HG03175 (cell line): ENCODE data around the gene H2BW1.
"Not testable (repeated sequence)": the region's sequence is repeated elsewhere in the genome, so short reads cannot be mapped to it uniquely, and the experiment has no call there.

Experiments
- ATAC-seq: cut with Tn5 transposase; IDR thresholded peaks from one replicate; pipeline ENCODE4 v1.9.1; 2021; ENCODE audit warnings: mild to moderate bottlenecking, moderate library complexity; ENCODE audit not compliant: unreplicated experiment

H2BW1 gene

GRCh38 chrX:104013606-104014005 lies at the start of gene H2BW1:
Gene H2BW1 (minus strand): TSS chrX:104013708. CDS start chrX:104013576, 132 bp downstream.
- ATAC-seq: no peak

DNA sequence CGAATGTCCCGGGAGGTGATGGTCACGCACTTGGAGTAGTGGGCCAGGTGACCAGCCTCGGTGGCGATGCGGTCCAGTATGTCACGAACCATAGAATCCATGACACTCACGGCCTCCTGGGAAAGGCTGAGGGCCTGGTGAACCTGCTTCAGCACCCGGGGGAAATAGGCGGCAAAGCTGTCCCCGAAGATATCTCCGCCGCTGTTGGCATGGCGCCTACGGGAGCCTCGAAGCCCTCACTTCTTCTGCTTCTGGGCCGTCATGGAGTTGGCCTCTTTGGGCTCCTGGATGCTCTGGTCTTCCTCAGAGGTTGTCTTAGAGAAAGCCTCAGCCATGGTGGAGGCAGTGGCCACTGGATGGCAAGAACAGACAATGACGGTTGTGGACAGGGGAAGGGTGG lies 49.1 kb upstream of the H2BW1 start:
- not testable (repeated sequence) for ATAC-seq

GRCh38 chrX:104054956-104055355 lies 41.4 kb upstream of the H2BW1 start:
- not testable (repeated sequence) for ATAC-seq

DNA sequence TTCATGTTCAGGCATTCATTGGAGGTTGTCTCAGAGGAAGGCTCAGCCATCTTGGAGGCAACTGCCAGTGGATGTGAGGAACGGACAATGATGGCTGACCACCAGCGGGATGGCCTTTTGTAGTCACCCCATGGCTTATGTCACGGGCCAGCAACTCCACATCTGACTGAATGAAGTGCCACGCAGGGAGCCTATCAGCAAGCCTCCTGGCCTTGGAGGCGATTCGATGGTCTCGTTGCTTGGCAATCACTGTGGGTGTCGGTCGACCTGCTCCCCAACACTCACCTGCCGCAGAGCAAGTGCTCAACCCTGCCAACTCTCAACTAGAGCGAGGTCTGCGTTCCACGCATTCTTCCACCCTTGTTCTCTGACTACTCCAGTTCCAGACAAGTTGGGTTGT lies 33.7 kb upstream of the H2BW1 start:
- ATAC-seq: no peak

- no peak for ATAC-seq
These were observed 32.1 kb upstream of the H2BW1 start for GRCh38 chrX:104045642-104046041.

DNA sequence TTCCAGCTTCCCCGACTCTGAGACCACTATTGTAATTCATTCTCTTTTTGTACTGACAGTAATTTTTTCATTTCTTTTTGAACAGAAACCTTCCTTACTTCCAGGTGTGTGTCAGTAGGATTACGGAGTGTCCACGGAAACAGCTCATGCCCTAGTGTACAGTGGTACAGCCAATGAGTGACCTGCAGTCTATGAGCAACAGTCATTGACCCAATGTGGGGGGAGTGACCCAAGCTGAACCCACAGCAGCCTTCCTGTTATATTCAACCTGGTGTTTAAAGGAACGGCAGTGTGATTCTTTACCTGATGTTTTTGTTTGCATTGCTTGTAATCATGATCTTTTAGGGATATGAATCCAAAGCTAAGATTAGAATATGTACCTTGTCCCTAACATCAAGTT lies 27.5 kb upstream of the H2BW1 start:
- ATAC-seq: no peak

- no peak for ATAC-seq
These were observed 26.4 kb upstream of the H2BW1 start, which contains the start of gene H2BW2 for GRCh38 chrX:104039689-104040505. Gene H2BW2 (plus strand): TSS chrX:104039956. CDS start chrX:104039995, 39 bp downstream.

DNA sequence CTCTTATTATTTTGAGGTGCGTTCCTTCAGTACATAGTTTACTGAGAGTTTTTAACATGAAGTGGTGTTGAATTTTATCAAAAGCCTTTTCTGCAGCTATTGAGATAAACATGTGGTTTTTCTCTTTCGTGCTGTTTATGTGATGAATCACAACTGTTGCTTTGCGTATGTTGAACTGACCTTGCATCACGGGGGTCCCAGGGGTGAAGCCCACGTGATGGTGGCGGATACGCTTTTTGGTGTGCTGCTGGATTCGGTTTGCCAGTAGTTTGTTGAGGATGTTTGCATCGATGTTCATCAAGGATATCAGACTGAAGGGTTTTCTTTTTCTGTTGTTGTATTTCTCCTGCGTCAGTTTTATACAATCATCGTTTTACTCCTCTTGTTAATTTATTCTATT lies 4.6 kb upstream of the H2BW1 start:
- ATAC-seq: no peak

GRCh38 chrX:104015576-104015975 lies 2.1 kb upstream of the H2BW1 start:
- ATAC-seq: not testable (repeated sequence)

DNA sequence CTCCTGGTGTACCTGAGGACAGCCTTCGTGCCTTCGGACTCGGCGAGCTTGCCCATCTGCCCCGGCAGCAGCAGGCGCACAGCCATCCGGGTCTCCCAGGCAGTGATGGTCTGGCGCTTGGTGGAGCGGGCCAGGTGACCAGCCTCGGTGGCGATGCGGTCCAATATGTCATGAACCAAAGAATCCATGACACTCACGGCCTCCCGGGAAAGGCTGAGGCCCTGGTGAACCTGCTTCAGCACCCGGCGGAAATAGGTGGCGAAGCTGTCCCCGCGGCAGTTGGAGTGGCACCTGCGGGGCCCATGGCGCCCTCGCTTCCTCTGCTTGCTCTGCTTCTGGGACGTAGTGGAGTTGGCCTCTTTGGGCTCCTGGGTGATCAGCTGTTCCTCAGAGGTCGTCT lies 350 bp downstream of the H2BW1 start:
- no peak for ATAC-seq

GRCh38 chrX:104008831-104009230 lies 4.7 kb downstream of the H2BW1 start:
- ATAC-seq: no peak

DNA sequence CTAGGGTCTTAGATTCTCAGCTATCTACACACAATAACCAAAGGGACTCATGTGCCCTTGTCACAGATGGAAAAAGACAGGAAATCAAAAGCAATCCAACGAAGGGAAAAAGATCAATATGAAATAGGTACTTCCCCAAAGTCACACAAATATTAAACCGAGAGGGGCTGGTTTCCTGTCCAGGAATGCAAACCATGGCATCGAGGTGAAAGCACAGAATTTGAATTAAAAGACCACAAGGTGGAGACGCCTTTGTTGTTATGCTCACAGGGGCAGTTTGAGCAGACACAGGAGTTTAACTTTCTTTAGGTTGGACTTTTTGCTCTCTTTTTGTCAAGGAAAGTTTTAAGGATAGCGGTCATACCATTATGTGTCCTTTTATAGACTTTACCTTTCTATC lies 14.3 kb downstream of the H2BW1 start:
- ATAC-seq: peak; percentile 69

DNA sequence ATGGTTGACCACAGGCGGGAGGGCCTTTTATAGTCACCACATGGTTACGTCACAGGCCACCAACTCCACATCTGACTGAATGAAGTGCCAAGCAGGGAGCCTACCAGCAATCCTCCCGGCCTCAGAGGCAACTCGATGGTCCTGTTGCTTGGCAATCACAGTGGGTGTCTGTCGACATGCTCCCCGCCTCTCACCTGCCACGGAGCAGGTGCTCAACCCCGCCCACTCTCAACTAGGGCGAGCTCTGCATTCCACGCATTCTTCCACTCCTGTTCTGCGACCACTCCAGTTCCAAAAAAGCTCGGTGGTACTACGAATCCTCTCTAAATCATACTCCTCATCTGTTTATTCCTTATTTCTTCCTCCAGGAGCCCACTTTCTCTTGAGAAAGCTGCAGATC lies 30.0 kb downstream of the H2BW1 start:
- ATAC-seq: not testable (repeated sequence)

GRCh38 chrX:103962411-103963278 lies 50.9 kb downstream of the H2BW1 start, which contains the start of gene TMSB15B:
Gene TMSB15B (plus strand): TSS chrX:103962627.
- peak; percentile 98 for ATAC-seq
